Measurements from ENCODE around the gene FHIP2A.
"Not testable (repeated sequence)": the region's sequence is repeated elsewhere in the genome, so short reads cannot be mapped to it uniquely, and the experiment has no call there.

Gene FHIP2A

GRCh38 chr10:114816308-114816707 lies 5.3 kb upstream of the FHIP2A start:
- no peak for DNase-seq (ENCODE audit: low read depth, low spot score)

GRCh38 chr10:114819322-114819721 lies 2.3 kb upstream of the FHIP2A start:
- DNase-seq (ENCODE audit: low read depth, low spot score): no peak

- no peak for DNase-seq (ENCODE audit: low read depth, low spot score)
Measured at GRCh38 chr10:114821915-114822443, 399 bp downstream of the FHIP2A start.

DNA sequence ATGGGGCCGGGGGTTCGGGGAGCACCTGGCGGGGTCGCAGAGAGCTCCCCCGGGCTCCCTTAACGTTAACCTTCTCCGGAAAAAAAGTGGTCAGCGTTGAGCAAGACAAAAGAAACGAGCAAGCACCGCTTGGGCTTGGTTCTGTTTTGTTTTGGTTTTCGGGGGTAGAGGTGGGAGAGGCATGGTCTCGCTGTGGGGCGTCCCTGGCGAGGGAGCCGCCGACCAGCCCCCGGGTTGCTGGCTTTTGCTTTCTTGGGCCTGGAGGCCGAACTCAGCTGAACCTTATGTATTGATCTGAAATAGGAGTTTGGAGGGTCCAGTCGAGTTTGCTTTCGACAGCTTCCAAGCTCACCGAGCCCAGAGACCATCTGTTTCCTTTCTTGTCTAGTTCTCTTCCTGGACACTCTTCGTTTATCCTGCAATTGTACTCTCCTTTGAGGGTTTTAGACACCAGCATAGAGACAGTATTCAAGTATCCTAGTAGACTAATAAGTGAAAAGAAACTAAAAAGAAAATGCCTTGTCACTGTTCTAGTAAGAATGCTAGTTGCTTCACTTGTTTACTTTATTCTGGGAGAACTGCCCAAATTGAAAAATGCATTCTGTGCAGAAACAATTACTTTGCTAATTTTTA lies 980 bp downstream of the FHIP2A start:
- DNase-seq (ENCODE audit: low read depth, low spot score): no peak

GRCh38 chr10:114823077-114823463 lies 1.5 kb downstream of the FHIP2A start:
- DNase-seq (ENCODE audit: low read depth, low spot score): no peak

GRCh38 chr10:114824391-114824790 lies 2.8 kb downstream of the FHIP2A start:
- no peak for DNase-seq (ENCODE audit: low read depth, low spot score)

DNA sequence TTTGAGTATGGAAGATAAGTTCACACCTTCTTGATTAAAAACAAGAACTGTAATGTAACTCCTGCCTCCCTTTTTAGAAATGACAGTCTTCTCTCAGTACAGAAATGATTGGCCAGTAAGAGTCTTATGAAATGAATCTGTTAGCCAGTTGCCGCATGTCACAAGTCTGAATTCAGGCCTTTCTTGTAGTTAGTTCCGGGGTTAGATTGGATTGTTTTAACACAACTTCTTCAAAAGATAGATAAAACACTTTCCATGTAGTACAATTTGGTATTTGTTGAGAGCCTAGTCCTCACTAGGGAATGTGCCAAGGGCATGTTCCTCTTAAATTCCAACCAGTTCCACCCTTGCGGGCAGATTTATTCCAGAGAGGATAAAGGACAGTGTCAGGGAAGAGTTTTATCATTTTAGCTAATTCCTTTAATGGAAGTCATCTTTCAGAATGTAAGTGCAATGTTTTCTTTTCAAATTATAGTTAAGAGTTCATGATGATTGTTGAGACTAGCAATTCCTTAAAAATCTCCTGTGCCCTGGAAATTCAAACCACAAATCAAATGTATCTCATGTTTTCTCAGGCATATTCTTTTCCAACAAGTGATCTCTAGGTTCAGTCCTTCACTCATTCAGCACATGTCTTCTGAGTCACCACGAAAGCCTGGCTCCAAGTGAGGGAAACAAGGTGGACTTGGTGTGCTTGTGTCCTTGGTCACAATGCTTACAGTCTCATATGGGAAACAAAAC lies 4.1 kb downstream of the FHIP2A start:
- no peak for DNase-seq (ENCODE audit: low read depth, low spot score)

- no peak for DNase-seq (ENCODE audit: low read depth, low spot score)
Measured at GRCh38 chr10:114829160-114829909, 7.8 kb downstream of the FHIP2A start.

DNA sequence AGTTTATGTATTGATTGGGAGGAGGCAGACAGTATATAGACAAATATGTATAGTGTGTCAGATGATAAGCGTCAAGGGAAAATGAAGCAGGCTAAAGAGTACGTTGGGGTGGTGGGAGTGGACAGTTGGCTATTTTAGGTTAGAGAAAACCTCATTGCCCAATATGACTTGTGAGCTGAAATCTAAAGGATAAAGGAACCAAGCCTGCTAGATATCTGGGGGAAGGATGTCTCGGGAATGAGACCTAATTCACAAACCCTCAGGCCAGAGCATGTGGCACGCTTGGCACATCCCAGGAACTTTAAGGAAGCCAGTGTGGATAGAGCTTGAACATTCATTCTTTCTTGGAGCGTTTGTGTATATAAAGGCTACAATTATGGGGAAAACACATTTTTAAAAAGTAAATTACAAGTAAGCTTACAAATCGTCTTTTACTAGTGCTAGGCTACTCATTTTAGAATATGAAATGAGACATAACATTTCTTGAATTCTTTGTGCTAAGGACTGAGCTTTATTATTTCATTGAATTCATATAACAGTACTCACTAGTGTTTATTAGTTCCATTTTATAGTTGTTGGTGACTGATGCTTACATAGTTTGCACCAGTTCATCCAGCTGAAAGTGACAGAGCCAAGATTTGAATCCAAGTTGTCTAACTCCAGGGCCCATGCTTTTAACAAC lies 9.7 kb downstream of the FHIP2A start:
- no peak for DNase-seq (ENCODE audit: low read depth, low spot score)

GRCh38 chr10:114837690-114838089 lies 16.1 kb downstream of the FHIP2A start:
- DNase-seq (ENCODE audit: low read depth, low spot score): no peak

DNA sequence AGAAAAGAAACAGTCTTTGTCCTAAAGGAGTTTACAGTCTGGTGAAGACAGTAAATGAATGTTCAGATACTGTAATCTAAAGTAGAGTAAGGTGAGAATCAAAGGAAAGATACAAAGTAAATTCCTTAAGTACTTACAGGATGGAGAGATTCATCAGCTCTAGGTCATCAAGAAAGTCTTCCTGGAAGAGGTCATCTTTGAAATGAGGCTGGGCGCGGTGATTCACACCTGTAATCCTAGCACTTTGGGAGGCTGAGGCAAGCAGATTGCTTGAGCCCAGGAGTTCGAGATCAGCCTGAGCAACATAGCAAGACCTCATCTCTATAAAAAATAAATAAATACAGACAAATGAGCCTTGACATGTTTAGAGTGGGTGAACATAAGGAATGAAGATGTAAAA lies 18.3 kb downstream of the FHIP2A start:
- DNase-seq (ENCODE audit: low read depth, low spot score): no peak

- DNase-seq (ENCODE audit: low read depth, low spot score): no peak
Measured at GRCh38 chr10:114845978-114846693, 24.6 kb downstream of the FHIP2A start.

- DNase-seq (ENCODE audit: low read depth, low spot score): not testable (repeated sequence)
Measured at GRCh38 chr10:114847517-114847916, 25.9 kb downstream of the FHIP2A start.

DNA sequence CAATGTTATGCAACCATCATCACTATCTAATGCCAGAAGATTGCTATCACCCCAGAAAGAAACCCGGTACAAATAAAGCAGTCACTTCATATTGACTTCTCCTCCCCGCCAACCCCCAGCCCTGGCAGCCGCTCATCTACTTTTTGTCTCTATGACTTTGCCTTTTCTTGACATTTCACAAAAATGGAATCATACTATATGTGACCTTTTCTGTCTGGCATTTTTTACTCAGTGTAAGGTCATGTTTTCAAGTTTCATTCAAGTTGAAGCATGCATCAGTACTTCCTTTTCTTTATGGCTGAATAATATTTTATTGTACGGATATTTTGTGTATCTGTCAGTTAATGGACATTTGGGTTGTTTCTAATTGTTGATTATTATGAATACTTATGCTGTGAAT lies 28.1 kb downstream of the FHIP2A start:
- DNase-seq (ENCODE audit: low read depth, low spot score): no peak

- DNase-seq (ENCODE audit: low read depth, low spot score): no peak
Measured at GRCh38 chr10:114850126-114850525, 28.5 kb downstream of the FHIP2A start.

DNA sequence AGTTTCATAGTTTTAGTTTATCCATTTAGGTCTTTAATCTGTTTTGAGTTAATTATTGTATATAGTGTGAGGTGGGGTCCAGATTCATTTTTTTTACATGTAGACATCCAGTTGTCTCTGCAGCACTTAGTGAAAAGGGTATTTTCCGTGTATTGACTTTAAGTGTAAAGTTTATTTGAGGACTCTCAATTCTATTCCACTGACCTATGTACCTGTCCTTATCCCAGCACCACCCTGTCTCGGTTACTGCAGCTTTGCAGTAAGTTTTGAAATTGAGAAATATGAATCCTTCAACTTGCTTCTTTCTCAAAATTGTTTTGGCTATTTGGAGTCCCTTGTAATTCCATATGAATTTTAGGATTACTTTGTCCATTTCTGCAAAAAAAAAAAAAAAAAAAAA lies 29.8 kb downstream of the FHIP2A start:
- no peak for DNase-seq (ENCODE audit: low read depth, low spot score)

- DNase-seq (ENCODE audit: low read depth, low spot score): no peak
Measured at GRCh38 chr10:114852197-114852596, 30.6 kb downstream of the FHIP2A start.

DNA sequence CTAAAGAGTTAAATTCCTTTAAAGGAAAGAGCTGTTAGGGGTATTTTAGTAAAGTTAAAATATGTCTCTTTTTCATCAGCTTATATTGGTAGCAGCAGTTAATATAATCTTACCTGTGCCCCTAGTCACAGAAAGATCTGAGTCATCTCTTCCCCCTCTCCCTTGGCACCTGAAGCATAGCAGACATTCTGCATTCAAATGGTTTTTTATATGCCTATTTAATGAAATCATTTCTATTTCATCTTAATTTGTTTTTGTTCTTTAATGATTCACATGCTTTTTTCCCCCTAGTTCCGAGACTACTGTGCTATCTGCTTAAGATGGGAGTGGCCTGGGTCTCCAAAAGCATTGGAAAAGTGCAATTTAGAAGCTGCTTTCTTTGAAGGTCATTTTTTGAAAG lies 33.3 kb downstream of the FHIP2A start:
- no peak for DNase-seq (ENCODE audit: low read depth, low spot score)

GRCh38 chr10:114855776-114856543 lies 34.4 kb downstream of the FHIP2A start:
- DNase-seq (ENCODE audit: low read depth, low spot score): no peak

DNA sequence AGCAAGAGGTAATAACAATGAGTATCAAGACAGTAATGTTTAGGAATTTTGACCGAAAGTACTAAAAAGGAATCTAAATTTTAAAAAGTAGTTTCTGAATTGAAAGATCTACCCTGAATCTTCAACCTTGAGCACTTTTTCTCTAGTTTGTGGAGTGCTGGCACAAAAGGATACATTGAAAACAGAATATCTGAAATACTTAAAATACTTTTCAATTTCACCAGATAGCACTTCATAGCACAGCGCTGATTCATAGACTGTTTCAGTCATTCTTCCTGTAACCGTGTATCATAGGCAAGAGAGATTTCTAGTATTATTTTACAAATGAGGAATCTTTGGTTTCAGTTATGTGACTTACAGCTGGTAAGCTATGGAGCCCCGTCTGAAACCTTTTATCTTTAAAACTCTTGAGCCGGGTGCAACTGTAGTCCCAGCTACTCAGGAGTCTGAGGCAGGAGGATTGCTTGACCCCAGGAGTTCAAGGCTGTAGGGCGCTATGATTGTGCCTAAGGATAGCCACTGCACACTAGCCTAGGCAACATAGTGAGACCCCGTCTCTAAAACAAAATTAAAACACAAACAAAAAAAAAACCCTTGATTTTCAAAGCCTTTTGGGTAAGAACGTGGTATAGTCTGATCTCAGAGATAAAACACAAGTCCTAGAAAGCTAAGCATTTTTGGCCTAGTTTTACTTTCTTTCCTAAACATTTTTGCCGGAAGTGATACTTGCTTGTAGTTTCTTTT lies 35.1 kb downstream of the FHIP2A start:
- DNase-seq (ENCODE audit: low read depth, low spot score): no peak

Data from activated CD4-positive, CD25-positive, alpha-beta regulatory T cell treated with anti-CD3 and anti-CD28 coated beads, Interleukin-2, amount 50 U/mL, for 16 hours (primary cell).